HEK293T (cell line): ENCODE measurements around the gene VILL.

Experiments used
- CTCF ChIA-PET: fragments of 350-600 bp; formaldehyde crosslinking; extraction: SDS; loops from one replicate; lab custom pipeline; 2021; ENCODE audit warnings: antibody characterized with exemption, inconsistent platforms; lab: Yijun Ruan, JAX
- POLR2A ChIA-PET: fragments of 350-600 bp; formaldehyde crosslinking; extraction: SDS; loops from one replicate; lab custom pipeline; 2020; ENCODE audit warnings: antibody characterized with exemption, inconsistent platforms; lab: Yijun Ruan, JAX
- DNase-seq: peaks from one replicate; pipeline ENCODE4 v3.0.0; 2012; ENCODE audit warnings: mixed read lengths; ENCODE audit errors: extremely low spot score
- ARNT ChIP-seq: fragments of 450-650 bp; IDR thresholded peaks from 2 replicates; pipeline ENCODE4 v1.6.1; 2017; ENCODE audit warnings: mild to moderate bottlenecking
- BHLHE40 ChIP-seq: fragments of 450-650 bp; IDR thresholded peaks from 2 replicates; pipeline ENCODE4 v1.6.1; 2016; ENCODE audit warnings: mild to moderate bottlenecking, moderate library complexity, borderline replicate concordance
- CTBP1 ChIP-seq: fragments of 450-650 bp; IDR thresholded peaks from 2 replicates; pipeline ENCODE4 v1.6.1; 2016; ENCODE audit warnings: borderline replicate concordance
- ELF4 ChIP-seq: fragments of 450-650 bp; IDR thresholded peaks from 2 replicates; pipeline ENCODE4 v1.6.1; 2017; ENCODE audit warnings: antibody characterized with exemption
- FOXA1 ChIP-seq: fragments of 450-650 bp; IDR thresholded peaks from 2 replicates; pipeline ENCODE4 v1.6.1; 2016; ENCODE audit warnings: mild to moderate bottlenecking
- FOXK2 ChIP-seq: fragments of 450-650 bp; IDR thresholded peaks from 2 replicates; pipeline ENCODE4 v1.6.1; 2016; ENCODE audit warnings: mild to moderate bottlenecking
- FOXM1 ChIP-seq: fragments of 450-650 bp; IDR thresholded peaks from 2 replicates; pipeline ENCODE4 v1.6.1; 2017; ENCODE audit warnings: mild to moderate bottlenecking, borderline replicate concordance
- HDGF ChIP-seq: fragments of 450-650 bp; IDR thresholded peaks from 2 replicates; pipeline ENCODE4 v1.6.1; 2017; ENCODE audit warnings: antibody characterized with exemption, borderline replicate concordance
- L3MBTL2 ChIP-seq: fragments of 450-650 bp; conservative IDR thresholded peaks from 2 replicates; pipeline ENCODE4 v1.6.1; 2016; ENCODE audit warnings: mild to moderate bottlenecking
- LEF1 ChIP-seq: fragments of 450-650 bp; IDR thresholded peaks from 2 replicates; pipeline ENCODE4 v1.6.1; 2017; ENCODE audit warnings: mild to moderate bottlenecking, borderline replicate concordance
- NFRKB ChIP-seq: fragments of 450-650 bp; IDR thresholded peaks from 2 replicates; pipeline ENCODE4 v1.6.1; 2016; ENCODE audit warnings: mild to moderate bottlenecking, moderate library complexity
- SP1 ChIP-seq: fragments of 450-650 bp; IDR thresholded peaks from 2 replicates; pipeline ENCODE4 v1.6.1; 2017
- SUZ12 ChIP-seq: fragments of 450-650 bp; IDR thresholded peaks from 2 replicates; pipeline ENCODE4 v1.6.1; 2016; ENCODE audit warnings: mild to moderate bottlenecking
- TARDBP ChIP-seq: fragments of 450-650 bp; IDR thresholded peaks from 2 replicates; pipeline ENCODE4 v1.6.1; 2016
- ZNF384 ChIP-seq: fragments of 450-650 bp; IDR thresholded peaks from 2 replicates; pipeline ENCODE4 v1.6.1; 2016
- TF ChIP-seq, protein P1 (sequence below): fragments of 450-650 bp; IDR thresholded peaks from 2 replicates; pipeline ENCODE4 v1.6.1; 2016

VILL gene

DNA sequence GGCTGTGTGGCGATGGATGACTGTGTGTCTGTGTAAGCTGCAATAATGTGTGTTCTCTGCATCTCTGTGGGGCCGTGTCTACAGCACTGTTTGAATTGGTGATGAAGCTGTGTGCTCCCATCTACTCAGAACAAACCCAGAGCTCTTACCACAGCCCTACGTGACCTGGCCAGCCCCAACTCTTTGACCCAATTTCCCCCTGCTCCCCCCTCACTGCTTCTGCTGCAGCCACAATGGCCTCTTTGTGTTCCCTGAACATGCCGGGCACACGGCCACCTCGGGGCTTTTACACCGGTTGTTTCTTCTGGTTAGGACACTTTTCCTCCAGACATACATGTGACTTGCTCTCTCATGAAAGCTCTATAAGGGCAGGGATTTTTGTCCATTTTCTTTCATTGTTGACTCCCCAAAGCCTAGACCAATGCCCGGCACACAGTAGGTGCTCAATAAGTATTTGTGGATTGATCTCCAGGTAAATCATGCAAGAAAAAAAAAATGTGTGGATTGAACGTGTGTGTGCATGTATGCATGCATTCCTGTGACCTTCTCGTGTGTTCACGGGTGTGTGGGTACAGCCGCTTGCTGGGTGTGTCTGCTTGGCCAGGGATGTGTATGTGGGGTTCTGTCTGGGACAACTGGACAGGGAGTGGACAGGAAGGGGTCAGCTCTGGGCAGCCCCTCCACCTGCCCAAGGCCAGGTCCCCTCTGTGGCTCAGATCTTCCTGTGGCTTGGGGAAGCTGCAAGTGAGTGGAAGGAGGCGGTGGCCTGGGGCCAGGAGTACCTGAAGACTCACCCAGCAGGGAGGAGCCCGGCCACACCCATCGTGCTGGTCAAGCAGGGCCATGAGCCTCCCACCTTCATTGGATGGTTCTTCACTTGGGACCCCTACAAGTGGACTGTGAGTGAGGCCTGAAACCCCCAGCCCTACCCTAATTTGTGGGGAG, 14.8 kb downstream of the VILL start:
- ChIA-PET CTCF (no interaction called here), POLR2A (no interaction called here)
- TF ChIP-seq BHLHE40 (no peak), FOXA1 (no peak), ELF4 (no peak), FOXM1 (no peak), SUZ12 (no peak), FOXK2 (no peak), TARDBP (no peak), HDGF (no peak), CTBP1 (no peak), NFRKB (no peak), ARNT (no peak), L3MBTL2 (no peak), LEF1 (no peak), SP1 (no peak), ZNF384 (no peak)
- TF ChIP-seq, protein P1, sequence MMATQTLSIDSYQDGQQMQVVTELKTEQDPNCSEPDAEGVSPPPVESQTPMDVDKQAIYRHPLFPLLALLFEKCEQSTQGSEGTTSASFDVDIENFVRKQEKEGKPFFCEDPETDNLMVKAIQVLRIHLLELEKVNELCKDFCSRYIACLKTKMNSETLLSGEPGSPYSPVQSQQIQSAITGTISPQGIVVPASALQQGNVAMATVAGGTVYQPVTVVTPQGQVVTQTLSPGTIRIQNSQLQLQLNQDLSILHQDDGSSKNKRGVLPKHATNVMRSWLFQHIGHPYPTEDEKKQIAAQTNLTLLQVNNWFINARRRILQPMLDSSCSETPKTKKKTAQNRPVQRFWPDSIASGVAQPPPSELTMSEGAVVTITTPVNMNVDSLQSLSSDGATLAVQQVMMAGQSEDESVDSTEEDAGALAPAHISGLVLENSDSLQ, result no peak
- DNase-seq, result no peak

DNA sequence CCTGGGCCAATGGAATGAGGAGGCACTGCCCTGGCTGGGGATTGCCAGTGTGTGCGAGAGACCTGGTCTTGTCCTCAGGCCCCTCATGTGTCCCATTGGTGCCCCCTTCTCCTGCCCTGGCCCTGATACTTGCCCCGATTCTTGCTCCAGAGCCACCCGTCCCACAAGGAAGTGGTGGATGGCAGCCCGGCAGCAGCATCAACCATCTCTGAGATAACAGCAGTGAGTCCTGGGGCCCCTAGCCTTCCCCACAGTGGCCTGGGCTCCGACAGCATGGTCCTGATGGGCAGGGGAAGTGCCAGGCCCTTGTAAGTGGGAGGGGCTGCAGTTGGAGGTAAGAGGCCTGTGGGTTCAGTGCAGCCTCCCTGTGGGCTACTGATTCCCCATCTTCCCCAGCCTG, 15.4 kb downstream of the VILL start:
- no peak for DNase-seq
- ChIA-PET CTCF (no interaction called here), POLR2A (no interaction called here)
- TF ChIP-seq FOXM1 (no peak), BHLHE40 (no peak), ARNT (no peak), ELF4 (no peak), LEF1 (no peak), FOXK2 (no peak), CTBP1 (no peak), ZNF384 (no peak), SP1 (no peak), L3MBTL2 (no peak), HDGF (no peak), FOXA1 (no peak), TARDBP (no peak), NFRKB (no peak), SUZ12 (no peak)
- TF ChIP-seq, protein P1, result no peak

DNA sequence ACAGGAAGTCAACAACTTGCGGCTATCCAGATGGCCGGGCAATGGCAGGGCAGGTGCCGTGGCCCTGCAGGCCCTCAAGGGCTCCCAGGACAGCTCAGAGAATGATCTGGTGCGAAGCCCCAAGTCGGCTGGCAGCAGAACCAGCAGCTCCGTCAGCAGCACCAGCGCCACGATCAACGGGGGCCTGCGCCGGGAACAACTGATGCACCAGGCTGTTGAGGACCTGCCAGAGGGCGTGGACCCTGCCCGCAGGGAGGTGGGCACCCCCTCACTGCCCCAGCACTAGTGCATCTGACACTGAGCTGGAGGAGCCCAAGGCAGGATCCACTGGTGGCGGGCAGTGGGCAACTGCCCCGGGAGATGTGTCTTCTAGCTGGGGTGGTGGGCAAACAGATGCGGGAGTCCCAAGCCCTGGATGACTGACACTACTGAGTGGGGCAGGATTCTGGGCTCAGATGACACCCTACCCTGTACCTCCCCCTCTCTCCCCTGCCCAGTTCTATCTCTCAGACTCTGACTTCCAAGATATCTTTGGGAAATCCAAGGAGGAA, 15.9 kb downstream of the VILL start:
- CTCF ChIA-PET, result interaction anchor here (0.5 kb wide), 1 partner anchor 39 kb away, joined by 3 read pairs; no protein-coding TSS in a partner anchor
- POLR2A ChIA-PET, result no interaction called here
- no peak for DNase-seq
- TF ChIP-seq SP1, result no peak
- no peak for TF ChIP-seq LEF1
- no peak for TF ChIP-seq L3MBTL2
- TF ChIP-seq FOXK2, result no peak
- TF ChIP-seq, protein P1, result no peak
- TF ChIP-seq SUZ12, result no peak
- TF ChIP-seq FOXA1, result no peak
- no peak for TF ChIP-seq ZNF384
- no peak for TF ChIP-seq CTBP1

DNA sequence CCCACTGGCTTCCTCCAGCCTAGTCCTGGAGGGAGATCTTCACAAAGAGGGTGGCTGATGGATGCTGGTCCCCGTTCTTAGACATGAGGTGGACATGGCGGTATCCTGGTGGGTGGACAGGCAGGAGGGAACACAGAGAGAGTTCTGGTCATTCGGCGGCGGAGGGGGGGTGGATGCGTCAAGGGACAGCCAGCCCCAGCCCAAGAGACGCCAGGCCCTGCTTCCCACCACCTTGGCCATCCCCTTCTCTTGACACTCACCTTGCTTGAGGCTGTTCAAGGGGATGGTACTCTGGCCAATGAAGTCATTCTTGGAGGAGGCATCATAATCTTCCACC, 17.1 kb downstream of the VILL start:
- CTCF ChIA-PET, result no interaction called here
- POLR2A ChIA-PET, result no interaction called here
- no peak for DNase-seq
- no peak for TF ChIP-seq SP1
- TF ChIP-seq FOXM1, result no peak
- TF ChIP-seq ZNF384, result no peak
- TF ChIP-seq SUZ12, result no peak
- TF ChIP-seq, protein P1, result no peak
- no peak for TF ChIP-seq NFRKB
- TF ChIP-seq CTBP1, result no peak
- no peak for TF ChIP-seq ARNT
- TF ChIP-seq L3MBTL2, result no peak
- no peak for TF ChIP-seq TARDBP
- no peak for TF ChIP-seq LEF1
- TF ChIP-seq HDGF, result no peak
- no peak for TF ChIP-seq ELF4

DNA sequence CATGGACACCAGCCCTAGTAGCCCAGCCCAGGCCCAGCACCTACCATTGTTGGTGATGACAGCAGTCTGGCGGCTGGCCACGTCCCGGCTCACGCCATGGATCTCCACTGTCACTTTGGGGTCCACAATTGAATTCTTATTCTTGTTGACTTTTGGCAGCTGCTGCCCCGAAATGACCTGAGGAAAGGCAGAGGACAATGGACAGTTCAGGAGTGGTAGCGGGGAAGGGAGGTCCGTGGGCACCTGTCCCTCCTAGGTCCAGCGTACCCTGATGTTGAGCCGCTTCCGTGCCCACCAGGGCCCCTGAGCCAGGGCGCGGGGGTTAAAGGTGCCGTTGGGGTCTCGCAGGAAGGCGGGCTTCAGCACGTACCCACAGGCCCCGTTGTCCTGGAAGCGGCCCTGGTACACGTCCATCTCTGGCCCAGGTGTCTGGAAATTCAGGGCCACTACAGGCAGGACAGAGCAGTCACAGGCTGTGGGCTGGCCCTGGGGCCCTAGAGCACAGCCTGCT, 17.7 kb downstream of the VILL start:
- CTCF ChIA-PET, result no interaction called here
- DNase-seq, result no peak
- POLR2A ChIA-PET, result no interaction called here
- TF ChIP-seq BHLHE40 (no peak), SP1 (no peak), CTBP1 (no peak), ELF4 (no peak), LEF1 (no peak), NFRKB (no peak), ZNF384 (no peak), FOXM1 (no peak), SUZ12 (no peak), ARNT (no peak), FOXA1 (no peak), HDGF (no peak), FOXK2 (no peak), L3MBTL2 (no peak), TARDBP (no peak)
- TF ChIP-seq, protein P1, result no peak
